ENCODE measurements around the gene EZH2. TPM values are rescaled to one million over a fixed set of nuclear protein-coding genes. Genes with fewer than 3 reads are reported as not detected.

Gene EZH2
- total and polyA plus RNA-seq, 2 experiments from 2014 or later: 10.7 to 11.7 TPM

DNA sequence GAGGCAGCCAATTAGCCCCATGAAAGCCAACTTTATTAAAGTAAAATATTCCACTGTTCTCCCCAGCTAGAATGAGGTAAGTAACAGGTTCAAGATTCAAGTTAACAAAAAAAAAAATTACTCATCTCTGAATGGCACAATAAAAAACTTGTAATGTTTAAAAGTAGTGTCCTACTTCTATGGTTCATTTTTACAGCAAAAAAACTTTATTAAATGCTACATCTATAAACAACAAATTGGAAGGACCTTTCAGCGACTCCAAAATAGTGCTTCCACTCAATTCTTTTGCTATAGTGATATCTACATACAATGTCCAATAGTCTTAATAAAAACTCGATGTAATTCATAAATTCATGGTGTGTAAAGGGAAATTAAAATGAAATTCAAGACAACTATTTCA, 59.2 kb downstream of the EZH2 start:
- WGBS (ENCODE audit: low lambda C conversion rate, missing lambda C conversion rate): 100% methylated on average over 2 of the region's 2 CpGs
- Histone ChIP-seq H2AFZ (no peak overlapping the region), H3K9me3 (ENCODE audit: low read depth) (no peaks in the 10 kb centered on the region), H3K79me2 (no peaks in the 10 kb centered on the region), H3K4me1 (ENCODE audit: insufficient read depth) (no peaks in the 10 kb centered on the region), H3K4me3 (no peak overlapping the region), H4K20me1 (ENCODE audit: insufficient read depth, poor library complexity, severe bottlenecking) (no peaks in the 10 kb centered on the region), H3K27ac (no peak overlapping the region), H3K4me2 (no peak overlapping the region), H3K9me2 (replicated peaks; ENCODE audit: insufficient read depth) (no peaks in the 10 kb centered on the region), H3K36me3 (replicated peaks; ENCODE audit: insufficient read depth, low read depth) (no peaks in the 10 kb centered on the region), H3K27me3 (no peaks in the 10 kb centered on the region)
- no peak for DNase-seq (ENCODE audit: low spot score)
- TF ChIP-seq EZH2phosphoT487 (IDR thresholded peaks at IDR 0.05; ENCODE audit: low read depth, severe bottlenecking, unreplicated experiment): no peak
- no peak for TF ChIP-seq EZH2 (IDR thresholded peaks at IDR 0.05; ENCODE audit: borderline replicate concordance)
- TF ChIP-seq, protein P1, sequence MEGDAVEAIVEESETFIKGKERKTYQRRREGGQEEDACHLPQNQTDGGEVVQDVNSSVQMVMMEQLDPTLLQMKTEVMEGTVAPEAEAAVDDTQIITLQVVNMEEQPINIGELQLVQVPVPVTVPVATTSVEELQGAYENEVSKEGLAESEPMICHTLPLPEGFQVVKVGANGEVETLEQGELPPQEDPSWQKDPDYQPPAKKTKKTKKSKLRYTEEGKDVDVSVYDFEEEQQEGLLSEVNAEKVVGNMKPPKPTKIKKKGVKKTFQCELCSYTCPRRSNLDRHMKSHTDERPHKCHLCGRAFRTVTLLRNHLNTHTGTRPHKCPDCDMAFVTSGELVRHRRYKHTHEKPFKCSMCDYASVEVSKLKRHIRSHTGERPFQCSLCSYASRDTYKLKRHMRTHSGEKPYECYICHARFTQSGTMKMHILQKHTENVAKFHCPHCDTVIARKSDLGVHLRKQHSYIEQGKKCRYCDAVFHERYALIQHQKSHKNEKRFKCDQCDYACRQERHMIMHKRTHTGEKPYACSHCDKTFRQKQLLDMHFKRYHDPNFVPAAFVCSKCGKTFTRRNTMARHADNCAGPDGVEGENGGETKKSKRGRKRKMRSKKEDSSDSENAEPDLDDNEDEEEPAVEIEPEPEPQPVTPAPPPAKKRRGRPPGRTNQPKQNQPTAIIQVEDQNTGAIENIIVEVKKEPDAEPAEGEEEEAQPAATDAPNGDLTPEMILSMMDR (IDR thresholded peaks at IDR 0.05; ENCODE audit: poor library complexity): no peak

DNA sequence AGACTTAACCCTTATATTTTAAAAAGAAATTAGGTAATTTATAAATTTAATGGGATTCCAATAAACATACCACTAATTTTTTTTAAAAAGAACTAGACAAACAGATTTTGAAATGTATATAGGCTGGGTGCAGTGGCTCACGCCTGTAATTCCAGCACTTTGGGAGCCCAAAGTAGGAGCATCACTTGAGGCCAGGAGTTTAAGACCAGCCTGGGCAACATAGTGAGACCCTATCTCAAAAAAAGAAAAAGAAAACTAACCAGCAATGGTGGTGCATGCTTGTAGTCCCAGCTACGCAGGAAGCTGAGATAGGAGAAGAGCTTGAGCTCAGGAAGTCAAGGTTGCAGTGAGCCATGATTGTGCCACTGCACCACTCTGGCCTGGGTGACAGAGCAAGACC, 62.7 kb downstream of the EZH2 start:
- TF ChIP-seq, protein P1 (IDR thresholded peaks at IDR 0.05; ENCODE audit: poor library complexity): no peak
- TF ChIP-seq EZH2phosphoT487 (IDR thresholded peaks at IDR 0.05; ENCODE audit: low read depth, severe bottlenecking, unreplicated experiment): no peak
- TF ChIP-seq EZH2 (IDR thresholded peaks at IDR 0.05; ENCODE audit: borderline replicate concordance): no peak
- Histone ChIP-seq H3K9me3 (ENCODE audit: low read depth) (no peaks in the 10 kb centered on the region), H3K4me1 (ENCODE audit: insufficient read depth) (no peaks in the 10 kb centered on the region), H3K36me3 (replicated peaks; ENCODE audit: insufficient read depth, low read depth) (no peaks in the 10 kb centered on the region), H3K4me2 (no peak overlapping the region), H3K27ac (no peak overlapping the region), H2AFZ (no peak overlapping the region), H3K4me3 (no peak overlapping the region), H3K9me2 (replicated peaks; ENCODE audit: insufficient read depth) (no peaks in the 10 kb centered on the region), H4K20me1 (ENCODE audit: insufficient read depth, poor library complexity, severe bottlenecking) (no peaks in the 10 kb centered on the region), H3K27me3 (no peaks in the 10 kb centered on the region), H3K79me2 (no peaks in the 10 kb centered on the region)
- 89% methylated on average over 2 of the region's 2 CpGs for WGBS (ENCODE audit: low lambda C conversion rate, missing lambda C conversion rate)
- no peak for DNase-seq (ENCODE audit: low spot score)

DNA sequence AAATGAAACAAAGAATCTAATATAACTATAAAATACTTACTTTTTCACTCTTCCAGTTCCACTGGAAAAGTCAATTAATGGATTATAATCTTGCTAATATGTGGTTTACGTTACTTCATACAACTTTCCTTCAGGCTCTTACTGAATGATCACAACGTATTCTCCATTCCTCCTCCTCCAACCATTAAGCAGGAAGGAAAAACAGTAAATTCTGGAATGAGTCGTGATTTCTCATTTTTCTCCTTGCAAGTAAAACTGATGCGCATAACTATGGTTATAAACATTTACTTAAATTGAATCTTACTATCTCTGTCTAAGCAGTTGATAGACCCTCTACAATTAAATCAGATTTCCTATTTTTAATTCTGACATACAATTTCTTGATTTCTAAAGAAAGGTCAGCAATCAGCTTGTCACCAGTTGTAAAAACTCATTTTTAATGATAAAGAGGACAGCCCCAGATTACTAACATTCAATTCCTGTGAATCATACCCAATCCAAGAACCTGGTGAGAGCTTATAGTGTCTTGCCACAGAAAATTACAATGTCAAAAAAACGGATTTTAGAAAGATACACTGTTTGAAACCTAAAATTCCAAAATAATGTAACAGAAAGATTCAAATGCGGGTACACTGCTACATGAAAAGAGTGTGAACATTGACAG, 64.3 kb downstream of the EZH2 start:
- Histone ChIP-seq H3K27me3 (no peaks in the 10 kb centered on the region), H3K9me2 (replicated peaks; ENCODE audit: insufficient read depth) (no peaks in the 10 kb centered on the region), H3K9me3 (ENCODE audit: low read depth) (no peaks in the 10 kb centered on the region), H3K4me2 (no peak overlapping the region), H3K4me1 (ENCODE audit: insufficient read depth) (no peaks in the 10 kb centered on the region), H3K27ac (no peak overlapping the region), H3K36me3 (replicated peaks; ENCODE audit: insufficient read depth, low read depth) (no peaks in the 10 kb centered on the region), H4K20me1 (ENCODE audit: insufficient read depth, poor library complexity, severe bottlenecking) (no peaks in the 10 kb centered on the region), H3K79me2 (no peaks in the 10 kb centered on the region), H3K4me3 (no peak overlapping the region), H2AFZ (no peak overlapping the region)
- 89% methylated on average over 6 of the region's 6 CpGs for WGBS (ENCODE audit: low lambda C conversion rate, missing lambda C conversion rate)
- TF ChIP-seq EZH2 (IDR thresholded peaks at IDR 0.05; ENCODE audit: borderline replicate concordance): no peak
- TF ChIP-seq, protein P1 (IDR thresholded peaks at IDR 0.05; ENCODE audit: poor library complexity): no peak
- TF ChIP-seq EZH2phosphoT487 (IDR thresholded peaks at IDR 0.05; ENCODE audit: low read depth, severe bottlenecking, unreplicated experiment): no peak
- DNase-seq (ENCODE audit: low spot score): no peak

Measured in hepatocyte (in vitro differentiated cells).